B cell (primary cell): ENCODE measurements around the gene MICOS13. TPM values are rescaled to one million over a fixed set of nuclear protein-coding genes. Genes with fewer than 3 reads are reported as not detected.

Experiments
- ATAC-seq: fragments of 200-7000 bp; cut with Tn5 transposase; one replicate; pipeline ENCODE4 v1.10.0; 2021; ENCODE audit warnings: low read depth, mild to moderate bottlenecking, moderate number of reproducible peaks, moderate library complexity
- CTCF ChIA-PET: fragments of 350-600 bp; sonication (Branson Sonifier 250); formaldehyde crosslinking; loops from one replicate; lab custom pipeline; 2021; ENCODE audit warnings: antibody characterized with exemption, inconsistent platforms; lab: Charles Lee
- POLR2A ChIA-PET: fragments of 350-600 bp; sonication (Branson Sonifier 250); formaldehyde crosslinking; loops from one replicate; lab custom pipeline; 2021; ENCODE audit warnings: antibody characterized with exemption; lab: Charles Lee
- DNase-seq: peaks from one replicate; pipeline ENCODE4 v3.0.0; 2013
- H2AFZ ChIP-seq: 2 replicates; pipeline ENCODE4 v1.6.1; 2012; ENCODE audit warnings: mild to moderate bottlenecking, low read depth, low read length; ENCODE audit not compliant: insufficient read depth, poor library complexity, severe bottlenecking
- H3K27ac ChIP-seq, 2 donors: 1 replicate in 1 of 2; 2 replicates in 1 of 2; pipeline ENCODE4 v1.5.1; 2012 to 2013; ENCODE audit warnings: low read length in 2 of 2, mild to moderate bottlenecking in 2 of 2, moderate library complexity in 1 of 2
- H3K27me3 ChIP-seq, 4 experiments: fragments of 200-600 bp in 1 of 4; sonication (generic) in 1 of 4; replicated peaks in 1 of 4; 1 replicate in 2 of 4; 2 replicates in 2 of 4; pipeline versions ENCODE4 v1.6.1 to v1.7.0; 2013 to 2016; ENCODE audit warnings: low read length in 3 of 4, mild to moderate bottlenecking in 2 of 4, mixed read lengths in 1 of 4, moderate library complexity in 1 of 4; ENCODE audit not compliant: insufficient read depth in 4 of 4, control insufficient read depth in 3 of 4; ENCODE audit errors: control extremely low read depth in 1 of 4
- H3K36me3 ChIP-seq, 2 experiments: replicated peaks in 1 of 2; 1 replicate in 1 of 2; 2 replicates in 1 of 2; pipeline versions ENCODE4 v1.6.1 to v1.7.1; 2013; ENCODE audit warnings: low read length in 1 of 2; ENCODE audit not compliant: insufficient read depth in 2 of 2, control insufficient read depth in 1 of 2; ENCODE audit errors: control extremely low read depth in 1 of 2, extremely low read depth in 1 of 2
- H3K4me1 ChIP-seq, 2 donors: fragments of 200-600 bp in 1 of 2; sonication (generic) in 1 of 2; 1 replicate in 1 of 2; 2 replicates in 1 of 2; pipeline versions ENCODE4 v1.5.1 to v1.6.1; 2013 to 2017; ENCODE audit warnings: low read length in 2 of 2; ENCODE audit not compliant: control insufficient read depth in 2 of 2, insufficient read depth in 2 of 2
- H3K4me2 ChIP-seq: replicated peaks from 2 replicates; pipeline ENCODE3; 2012; ENCODE audit warnings: mild to moderate bottlenecking, low read depth, low read length; ENCODE audit not compliant: poor library complexity, severe bottlenecking
- H3K4me3 ChIP-seq, 5 experiments: fragments of 200-600 bp in 1 of 5; sonication (generic) in 1 of 5; 1 replicate in 3 of 5; 2 replicates in 2 of 5; pipeline versions ENCODE4 v1.5.1 to v1.7.0; 2011 to 2016; ENCODE audit warnings: low read length in 4 of 5, mild to moderate bottlenecking in 4 of 5, low read depth in 2 of 5, control low read depth in 1 of 5, moderate library complexity in 1 of 5; ENCODE audit not compliant: insufficient read depth in 1 of 5; ENCODE audit errors: control extremely low read depth in 1 of 5, extremely low read depth in 1 of 5
- H3K79me2 ChIP-seq: fragments of 200-600 bp; sonication (generic); one replicate; pipeline ENCODE4 v1.6.0; 2016; ENCODE audit warnings: low read length; ENCODE audit not compliant: control insufficient read depth, insufficient read depth
- H3K9ac ChIP-seq: fragments of 200-600 bp; sonication (generic); 2 replicates; pipeline ENCODE4 v1.6.1; 2017; ENCODE audit warnings: mild to moderate bottlenecking, low read length, moderate library complexity
- H3K9me3 ChIP-seq, 3 donors: one replicate each; pipeline versions ENCODE4 v1.6.1 to v1.7.1; 2013; ENCODE audit warnings: low read length in 2 of 3; ENCODE audit not compliant: control insufficient read depth in 2 of 3, insufficient read depth in 1 of 3; ENCODE audit errors: control extremely low read depth in 1 of 3
- H4K20me1 ChIP-seq: 2 replicates; pipeline ENCODE4 v1.6.0; 2012; ENCODE audit warnings: mild to moderate bottlenecking, low read length; ENCODE audit not compliant: insufficient read depth, control insufficient read depth, poor library complexity, severe bottlenecking
- H3K27ac Mint-ChIP-seq: one replicate; pipeline ENCODE4 v1.8.0; 2021; ENCODE audit warnings: mixed read lengths
- H3K27me3 Mint-ChIP-seq: one replicate; pipeline ENCODE4 v1.8.0; 2021; ENCODE audit warnings: mixed read lengths
- H3K4me1 Mint-ChIP-seq: one replicate; pipeline ENCODE4 v1.8.0; 2021; ENCODE audit warnings: mixed read lengths
- H3K4me3 Mint-ChIP-seq: one replicate; pipeline ENCODE4 v1.8.0; 2021; ENCODE audit warnings: mixed read lengths
- H3K9me3 Mint-ChIP-seq: one replicate; pipeline ENCODE4 v1.8.0; 2022; ENCODE audit warnings: mixed read lengths; ENCODE audit not compliant: insufficient read depth
- EZH2 ChIP-seq: IDR thresholded peaks from 2 replicates; pipeline ENCODE4 v1.6.1; 2012; ENCODE audit warnings: borderline replicate concordance, low read depth, mild to moderate bottlenecking, moderate library complexity, low read length; ENCODE audit not compliant: insufficient read depth, poor library complexity, severe bottlenecking
- WGBS: methylation state at CpG from one replicate; pipeline ENCODE4 v1.1.5; 2013; ENCODE audit warnings: missing lambda C conversion rate; ENCODE audit not compliant: insufficient coverage; 5-methylcytosine and 5-hydroxymethylcytosine counted together
- intact Hi-C: fragments of 100-400 bp; cut with micrococcal nuclease; formaldehyde crosslinking; loops from one replicate; pipeline ENCODE4 v1.10.0; 2022
- polyA plus RNA-seq: library from polyadenylated mRNA; depleted of rRNA; stranded (reverse); fragments of >200 nt; gene quantifications from 2 replicates; pipeline ENCODE4 v1.2.3, GENCODE V29; 2012
- total RNA-seq, 2 donors: library from RNA; stranded (reverse); fragments of 120-200 nt in 1 of 2; gene quantifications; 1 replicate in 1 of 2; 2 replicates in 1 of 2; pipeline versions ENCODE4 v1.2.3 to v1.2.4, GENCODE V29; 2013 to 2022
- TF ChIP-seq, protein P1 (sequence below): fragments of 200-600 bp; IDR thresholded peaks from one replicate; pipeline ENCODE4 v1.8.0; 2022; ENCODE audit warnings: antibody characterized with exemption, mild to moderate bottlenecking

MICOS13 gene
- total and polyA plus RNA-seq, 2 donors (not counting 1 experiment from before 2014, with no cell fraction given): 30.8 to 41.9 TPM

DNA sequence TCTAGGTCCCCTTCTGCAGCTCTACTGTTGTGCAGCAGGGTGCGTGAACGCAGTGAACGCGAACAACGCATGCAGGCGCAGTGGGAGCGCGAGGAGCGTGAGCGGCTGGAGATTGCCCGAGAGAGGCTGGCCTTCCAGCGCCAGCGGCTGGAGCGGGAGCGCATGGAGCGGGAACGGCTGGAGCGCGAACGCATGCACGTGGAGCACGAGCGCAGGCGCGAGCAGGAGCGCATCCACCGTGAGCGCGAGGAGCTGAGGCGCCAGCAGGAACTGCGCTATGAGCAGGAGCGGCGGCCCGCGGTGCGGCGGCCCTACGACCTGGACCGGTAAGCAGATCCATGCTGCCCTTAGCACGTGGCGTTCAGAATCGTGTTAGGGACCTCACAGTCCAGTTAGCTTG lies 18.8 kb downstream of the MICOS13 start:
- H4K20me1 ChIP-seq: peaks cover 38% of the 10 kb centered on the region
- no peaks in the 10 kb centered on the region for H3K4me1 ChIP-seq
- no peak for TF ChIP-seq EZH2
- TF ChIP-seq, protein P1, sequence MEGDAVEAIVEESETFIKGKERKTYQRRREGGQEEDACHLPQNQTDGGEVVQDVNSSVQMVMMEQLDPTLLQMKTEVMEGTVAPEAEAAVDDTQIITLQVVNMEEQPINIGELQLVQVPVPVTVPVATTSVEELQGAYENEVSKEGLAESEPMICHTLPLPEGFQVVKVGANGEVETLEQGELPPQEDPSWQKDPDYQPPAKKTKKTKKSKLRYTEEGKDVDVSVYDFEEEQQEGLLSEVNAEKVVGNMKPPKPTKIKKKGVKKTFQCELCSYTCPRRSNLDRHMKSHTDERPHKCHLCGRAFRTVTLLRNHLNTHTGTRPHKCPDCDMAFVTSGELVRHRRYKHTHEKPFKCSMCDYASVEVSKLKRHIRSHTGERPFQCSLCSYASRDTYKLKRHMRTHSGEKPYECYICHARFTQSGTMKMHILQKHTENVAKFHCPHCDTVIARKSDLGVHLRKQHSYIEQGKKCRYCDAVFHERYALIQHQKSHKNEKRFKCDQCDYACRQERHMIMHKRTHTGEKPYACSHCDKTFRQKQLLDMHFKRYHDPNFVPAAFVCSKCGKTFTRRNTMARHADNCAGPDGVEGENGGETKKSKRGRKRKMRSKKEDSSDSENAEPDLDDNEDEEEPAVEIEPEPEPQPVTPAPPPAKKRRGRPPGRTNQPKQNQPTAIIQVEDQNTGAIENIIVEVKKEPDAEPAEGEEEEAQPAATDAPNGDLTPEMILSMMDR: no peak
- intact Hi-C loops: no loop called here
- WGBS: 99% methylated on average over 42 of the region's 42 CpGs
- H3K4me3 Mint-ChIP-seq: no peak overlapping the region
- ChIA-PET POLR2A (no interaction called here), CTCF (no interaction called here)
- no peaks in the 10 kb centered on the region for H3K27me3 Mint-ChIP-seq
- peaks cover 0 to 4% (median 0%) of the 10 kb centered on the region in 3 donors for H3K9me3 ChIP-seq
- DNase-seq (no peak), ATAC-seq (no peak)
- no peak overlapping the region for H3K4me2 ChIP-seq
- H2AFZ ChIP-seq: no peak overlapping the region
- H3K27ac ChIP-seq: no peak overlapping the region
- H3K36me3 ChIP-seq: peaks cover 3 to 85% of the 10 kb centered on the region in 2 experiments
- no peak overlapping the region for H3K27ac Mint-ChIP-seq
- H3K79me2 ChIP-seq: peaks cover 24% of the 10 kb centered on the region
- no peaks in the 10 kb centered on the region for H3K4me1 Mint-ChIP-seq
- no peaks in the 10 kb centered on the region for H3K27me3 ChIP-seq
- no peak overlapping the region for H3K9ac ChIP-seq
- no peaks in the 10 kb centered on the region for H3K9me3 Mint-ChIP-seq
- no peak overlapping the region for H3K4me3 ChIP-seq

DNA sequence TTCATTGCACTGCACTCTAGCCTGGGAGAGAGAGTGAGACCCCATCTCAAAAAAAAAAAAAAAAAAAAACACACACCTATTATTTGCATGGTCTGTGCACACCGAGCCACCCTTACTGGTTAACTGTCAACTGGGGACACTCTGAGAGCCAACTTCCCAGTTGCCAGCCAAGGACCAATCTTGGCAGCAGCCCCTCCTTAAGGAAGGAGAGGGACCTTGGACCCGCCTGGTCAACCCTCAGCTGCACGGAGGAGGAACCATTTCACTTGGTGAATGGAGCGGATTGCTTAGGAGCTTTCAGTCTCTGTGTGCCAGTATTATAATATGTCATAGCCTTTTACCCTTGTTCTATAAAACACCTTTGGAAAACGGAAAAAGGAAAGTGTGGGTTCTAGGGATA lies 24.9 kb downstream of the MICOS13 start:
- Histone ChIP-seq H3K79me2 (peaks cover 54% of the 10 kb centered on the region), H3K27me3 (no peaks in the 10 kb centered on the region), H3K4me3 (no peak overlapping the region), H3K27ac (no peak overlapping the region), H3K9ac (no peak overlapping the region), H4K20me1 (peaks cover 32% of the 10 kb centered on the region), H3K4me1 (no peaks in the 10 kb centered on the region), H2AFZ (no peak overlapping the region), H3K9me3 (no peaks in the 10 kb centered on the region), H3K4me2 (no peak overlapping the region), H3K36me3 (peaks cover 8 to 87% of the 10 kb centered on the region in 2 experiments)
- ChIA-PET CTCF (interaction anchor here (0.6 kb wide), 1 partner anchor 626 kb away, joined by 3 read pairs; no protein-coding TSS in a partner anchor), POLR2A (no interaction called here)
- ATAC-seq (no peak), DNase-seq (no peak)
- no peaks in the 10 kb centered on the region for H3K27me3 Mint-ChIP-seq
- no peak overlapping the region for H3K4me3 Mint-ChIP-seq
- no CpG with 5 or more reads among the region's 5 CpGs for WGBS
- H3K9me3 Mint-ChIP-seq: no peaks in the 10 kb centered on the region
- no peak for TF ChIP-seq EZH2
- H3K4me1 Mint-ChIP-seq: no peaks in the 10 kb centered on the region
- no peak overlapping the region for H3K27ac Mint-ChIP-seq
- intact Hi-C loops: no loop called here
